HG03060 (cell line): ENCODE measurements around the gene CANT1.

ENCODE experiments used
- ATAC-seq: cut with Tn5 transposase; IDR thresholded peaks from one replicate; pipeline ENCODE4 v1.9.1; 2021; ENCODE audit warnings: low read depth, moderate number of reproducible peaks; ENCODE audit not compliant: unreplicated experiment

The CANT1 gene

DNA sequence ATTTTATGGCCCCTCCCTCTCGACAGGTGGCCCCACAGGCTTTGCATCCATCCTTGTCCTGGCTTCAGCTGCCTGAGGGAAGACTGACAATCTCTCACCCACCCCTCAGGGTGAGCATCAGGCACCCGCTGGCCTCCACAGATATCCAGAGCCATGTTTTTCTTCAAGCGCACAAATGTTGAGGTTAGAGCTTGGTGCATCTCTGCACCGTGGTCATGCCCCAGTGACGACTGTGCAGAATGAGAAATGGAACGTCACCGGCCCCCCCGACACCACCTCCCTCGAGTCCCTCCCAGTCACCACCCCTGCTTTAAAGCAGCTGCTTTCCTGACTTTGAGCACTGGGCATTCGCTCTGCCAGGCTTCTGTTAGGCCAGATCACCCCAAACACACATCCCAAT is 64.6 kb downstream of the CANT1 start:
- ATAC-seq: no peak

DNA sequence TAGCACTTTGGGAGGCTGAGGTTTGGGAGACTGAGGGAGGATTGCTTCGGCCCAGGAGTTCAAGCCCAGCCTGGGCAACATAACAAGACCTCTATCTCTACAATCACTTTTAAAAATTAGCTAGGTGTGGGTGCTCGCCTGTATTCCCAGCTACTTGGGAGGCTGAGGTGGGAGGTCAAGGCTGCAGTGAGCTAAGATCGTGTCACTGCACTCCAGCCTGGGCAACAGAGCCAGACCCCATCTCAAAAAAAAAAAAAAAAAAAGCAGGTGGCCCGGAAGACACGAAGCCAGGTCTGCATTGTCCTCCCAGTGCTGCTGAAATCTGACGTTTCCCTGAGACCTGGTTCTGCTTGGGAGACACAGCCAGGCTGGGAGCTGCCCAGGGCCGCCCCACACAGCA is 65.5 kb downstream of the CANT1 start:
- ATAC-seq: no peak
